Activated naive CD4-positive, alpha-beta T cell treated with anti-CD3 and anti-CD28 coated beads, Interleukin-2, amount 50 U/mL, for 24 hours (primary cell): ENCODE measurements around the gene KPNA4.
A peak's percentile ranks its signal among the peaks of the same experiment; 100 is the strongest.
"Not testable (repeated sequence)": the region's sequence is repeated elsewhere in the genome, so short reads cannot be mapped to it uniquely, and the experiment has no call there.

ENCODE experiments used
- H3K27ac Mint-ChIP-seq: one replicate; pipeline ENCODE4 v1.8.0; 2021; ENCODE audit warnings: mild to moderate bottlenecking, mixed read lengths
- H3K27me3 Mint-ChIP-seq: one replicate; pipeline ENCODE4 v1.8.0; 2021; ENCODE audit warnings: mixed read lengths
- H3K36me3 Mint-ChIP-seq: one replicate; pipeline ENCODE4 v1.8.0; 2021; ENCODE audit warnings: mixed read lengths
- H3K4me1 Mint-ChIP-seq: one replicate; pipeline ENCODE4 v1.8.0; 2021; ENCODE audit warnings: mixed read lengths
- H3K4me3 Mint-ChIP-seq: one replicate; pipeline ENCODE4 v1.8.0; 2021; ENCODE audit warnings: mild to moderate bottlenecking, mixed read lengths
- H3K9me3 Mint-ChIP-seq: one replicate; pipeline ENCODE4 v1.8.0; 2021; ENCODE audit warnings: mixed read lengths

KPNA4 gene

GRCh38 chr3:160454995-160455394 lies 110.4 kb downstream of the KPNA4 start:
- H3K36me3 Mint-ChIP-seq, result no peaks in the 10 kb centered on the region
- H3K4me1 Mint-ChIP-seq, result peaks cover 6% of the 10 kb centered on the region
- no peak overlapping the region for H3K4me3 Mint-ChIP-seq
- no peaks in the 10 kb centered on the region for H3K27me3 Mint-ChIP-seq
- H3K27ac Mint-ChIP-seq, result no peak overlapping the region
- no peaks in the 10 kb centered on the region for H3K9me3 Mint-ChIP-seq

- not testable (repeated sequence) for H3K27ac Mint-ChIP-seq, H3K4me3 Mint-ChIP-seq, H3K9me3 Mint-ChIP-seq, H3K36me3 Mint-ChIP-seq, H3K27me3 Mint-ChIP-seq
- peaks cover 28% of the 10 kb centered on the region for H3K4me1 Mint-ChIP-seq
Observed at GRCh38 chr3:160452251-160452650, 113.1 kb downstream of the KPNA4 start.

- Mint-ChIP-seq H3K27me3 (no peaks in the 10 kb centered on the region), H3K9me3 (no peaks in the 10 kb centered on the region), H3K36me3 (no peaks in the 10 kb centered on the region), H3K4me3 (no peak overlapping the region), H3K4me1 (peaks cover 35% of the 10 kb centered on the region), H3K27ac (no peak overlapping the region)
Observed at GRCh38 chr3:160451602-160452001, 113.8 kb downstream of the KPNA4 start.

- H3K4me1 Mint-ChIP-seq, result peaks cover 40% of the 10 kb centered on the region
- H3K27ac Mint-ChIP-seq, result no peak overlapping the region
- H3K9me3 Mint-ChIP-seq, result no peaks in the 10 kb centered on the region
- H3K4me3 Mint-ChIP-seq, result peak overlapping the region; percentile 99
- H3K27me3 Mint-ChIP-seq, result no peaks in the 10 kb centered on the region
- H3K36me3 Mint-ChIP-seq, result peaks cover 2% of the 10 kb centered on the region
Observed at GRCh38 chr3:160450846-160451245, 114.5 kb downstream of the KPNA4 start.

GRCh38 chr3:160449636-160450598 lies 115.5 kb downstream of the KPNA4 start, which contains the start of gene TRIM59:
TRIM59 (minus strand) TSS chr3:160449786; CDS start chr3:160439183, 10,603 bp downstream.
- no peaks in the 10 kb centered on the region for H3K27me3 Mint-ChIP-seq
- peaks cover 46% of the 10 kb centered on the region for H3K4me1 Mint-ChIP-seq
- peaks cover 3% of the 10 kb centered on the region for H3K36me3 Mint-ChIP-seq
- H3K4me3 Mint-ChIP-seq, result peak within 1 kb of the TSS; percentile 99
- peak within 1 kb of the TSS; percentile 93 for H3K27ac Mint-ChIP-seq
- no peaks in the 10 kb centered on the region for H3K9me3 Mint-ChIP-seq

GRCh38 chr3:160448845-160449635 lies 116.3 kb downstream of the KPNA4 start:
- no peaks in the 10 kb centered on the region for H3K27me3 Mint-ChIP-seq
- H3K4me1 Mint-ChIP-seq, result peaks cover 50% of the 10 kb centered on the region
- H3K4me3 Mint-ChIP-seq, result peak overlapping the region; percentile 99
- H3K27ac Mint-ChIP-seq, result peak overlapping the region; percentile 93
- H3K9me3 Mint-ChIP-seq, result no peaks in the 10 kb centered on the region
- H3K36me3 Mint-ChIP-seq, result peaks cover 5% of the 10 kb centered on the region

GRCh38 chr3:160447544-160447943 lies 117.8 kb downstream of the KPNA4 start:
- Mint-ChIP-seq H3K4me1 (peaks cover 50% of the 10 kb centered on the region), H3K27ac (no peak overlapping the region), H3K27me3 (no peaks in the 10 kb centered on the region), H3K9me3 (no peaks in the 10 kb centered on the region), H3K4me3 (no peak overlapping the region), H3K36me3 (peaks cover 7% of the 10 kb centered on the region)

- Mint-ChIP-seq H3K27ac (peak overlapping the region; percentile 53), H3K4me3 (no peak overlapping the region), H3K36me3 (peaks cover 7% of the 10 kb centered on the region), H3K27me3 (no peaks in the 10 kb centered on the region), H3K9me3 (no peaks in the 10 kb centered on the region), H3K4me1 (peaks cover 58% of the 10 kb centered on the region)
Observed at GRCh38 chr3:160446522-160447056, 118.8 kb downstream of the KPNA4 start.

GRCh38 chr3:160445854-160446253 lies 119.5 kb downstream of the KPNA4 start:
- H3K4me1 Mint-ChIP-seq, result peaks cover 58% of the 10 kb centered on the region
- H3K4me3 Mint-ChIP-seq, result no peak overlapping the region
- peaks cover 7% of the 10 kb centered on the region for H3K36me3 Mint-ChIP-seq
- no peaks in the 10 kb centered on the region for H3K27me3 Mint-ChIP-seq
- H3K9me3 Mint-ChIP-seq, result no peaks in the 10 kb centered on the region
- no peak overlapping the region for H3K27ac Mint-ChIP-seq
